ENCODE data around the gene TSPAN14.

The TSPAN14 gene

GRCh38 chr10:80553436-80553835 lies 99.3 kb downstream of the TSPAN14 start:
- DNase-seq, result no peak

GRCh38 chr10:80554050-80554449 lies 99.9 kb downstream of the TSPAN14 start:
- no peak for DNase-seq

- DNase-seq, result no peak
Observed at GRCh38 chr10:80555415-80555814, 101.3 kb downstream of the TSPAN14 start.

GRCh38 chr10:80561950-80562349 lies 107.8 kb downstream of the TSPAN14 start:
- DNase-seq, result no peak

GRCh38 chr10:80567292-80567691 lies 113.2 kb downstream of the TSPAN14 start:
- DNase-seq, result no peak

DNA sequence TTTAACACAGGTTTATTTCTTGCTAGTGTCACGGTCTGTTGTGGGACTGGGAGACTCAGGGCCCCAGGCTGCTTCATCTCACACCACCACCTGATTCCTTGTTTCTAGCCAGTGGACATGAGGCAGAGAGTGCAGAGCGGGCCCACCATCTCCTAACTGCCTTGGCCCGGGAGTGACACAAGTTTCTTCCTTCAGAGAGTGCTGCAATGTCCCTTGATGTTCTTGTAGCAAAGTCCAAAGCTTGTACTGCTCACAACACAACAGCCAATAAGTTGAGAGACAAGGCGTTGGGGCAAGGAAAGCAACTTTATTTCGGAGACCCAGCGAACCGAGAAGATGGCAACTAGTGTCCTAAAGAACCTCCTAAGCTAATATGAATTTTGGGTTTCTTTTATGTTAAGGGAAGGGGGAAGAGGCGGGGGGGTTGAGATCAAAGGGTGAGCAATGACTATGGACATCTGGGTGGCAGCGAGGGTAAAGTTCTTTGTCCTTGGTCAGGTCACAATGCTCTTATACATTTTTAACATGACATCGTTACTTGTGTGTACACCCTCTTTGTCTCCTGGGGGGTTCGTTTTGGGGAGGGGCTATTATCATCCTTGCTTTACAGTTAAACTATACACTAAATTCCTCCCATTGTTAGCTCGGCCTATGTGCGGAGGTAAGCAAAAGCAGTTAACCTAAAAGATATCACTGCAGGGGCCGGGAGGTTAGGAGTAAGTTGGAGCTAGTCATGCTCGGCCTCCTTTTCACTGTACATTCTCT lies 115.2 kb downstream of the TSPAN14 start:
- no peak for DNase-seq

GRCh38 chr10:80571352-80571751 lies 117.2 kb downstream of the TSPAN14 start:
- no peak for DNase-seq

DNA sequence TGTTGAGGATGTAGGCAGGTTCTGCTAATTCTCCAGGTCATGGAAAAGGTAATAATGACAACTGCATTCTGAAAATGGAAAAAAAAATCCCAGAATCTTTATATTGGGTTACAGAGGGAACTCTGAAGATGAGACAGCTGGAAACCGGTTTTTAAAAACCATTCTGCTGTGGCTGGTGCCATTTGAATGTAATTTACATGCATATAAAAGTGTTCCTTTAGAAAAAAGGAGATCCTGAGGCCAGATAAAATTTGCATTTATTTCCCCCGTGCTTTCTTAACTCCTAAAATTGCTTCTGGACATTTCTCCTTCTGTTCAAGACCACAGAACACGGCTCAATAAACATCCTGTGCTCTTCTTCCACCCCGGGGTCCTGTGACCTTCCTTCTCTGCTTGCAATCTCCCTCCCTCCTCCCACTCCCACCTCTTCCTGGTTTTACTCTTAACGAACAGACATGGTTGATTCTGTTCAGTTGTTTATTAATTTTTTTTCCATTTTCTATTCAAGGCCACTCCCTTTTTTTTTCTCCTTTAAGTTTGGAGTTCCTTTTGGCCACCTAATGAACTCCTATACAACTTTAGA lies 125.2 kb downstream of the TSPAN14 start:
- no peak for DNase-seq

- DNase-seq, result no peak
Observed at GRCh38 chr10:80579849-80580637, 125.9 kb downstream of the TSPAN14 start.

DNA sequence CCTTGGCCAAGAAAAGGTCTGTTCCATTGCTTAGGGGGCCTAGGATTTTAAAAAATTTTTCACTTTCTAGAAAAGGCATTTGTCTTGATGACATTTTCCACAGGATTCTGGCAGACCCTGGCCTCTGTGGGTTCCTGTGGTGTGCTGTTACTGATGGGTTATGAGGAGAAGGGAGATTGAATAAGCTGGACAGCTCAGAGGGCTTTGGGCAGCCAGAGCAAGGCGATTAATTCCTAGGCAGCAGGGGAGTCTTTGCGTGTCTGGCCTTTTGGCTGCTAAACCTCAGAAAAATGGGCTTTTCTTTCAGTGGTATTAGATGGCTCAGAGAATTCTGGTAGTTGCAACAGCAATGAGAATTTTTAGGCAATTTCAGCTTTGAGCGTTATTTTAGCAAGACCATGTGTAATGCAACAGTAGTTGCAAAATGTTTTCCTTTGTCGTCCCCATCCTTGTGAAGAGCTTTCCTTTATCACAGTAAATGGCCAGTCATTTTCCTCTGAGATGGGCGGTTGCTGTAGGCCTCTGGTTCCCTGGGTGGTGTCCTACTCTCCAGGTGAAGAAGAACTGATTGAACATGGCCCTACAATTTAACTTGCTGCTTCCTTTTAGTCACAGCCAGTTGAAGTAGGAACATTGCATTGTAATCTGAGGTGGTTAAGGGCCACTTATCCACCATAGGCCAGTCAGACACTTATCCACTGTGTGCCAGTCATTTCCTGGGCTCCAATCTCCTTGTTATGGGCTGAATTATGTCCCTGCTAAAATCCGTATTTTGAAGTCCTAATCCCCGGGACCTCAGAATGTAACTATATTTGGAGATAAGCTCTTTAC lies 126.7 kb downstream of the TSPAN14 start:
- no peak for DNase-seq

GRCh38 chr10:80581469-80581835 lies 127.3 kb downstream of the TSPAN14 start:
- DNase-seq, result no peak

DNA sequence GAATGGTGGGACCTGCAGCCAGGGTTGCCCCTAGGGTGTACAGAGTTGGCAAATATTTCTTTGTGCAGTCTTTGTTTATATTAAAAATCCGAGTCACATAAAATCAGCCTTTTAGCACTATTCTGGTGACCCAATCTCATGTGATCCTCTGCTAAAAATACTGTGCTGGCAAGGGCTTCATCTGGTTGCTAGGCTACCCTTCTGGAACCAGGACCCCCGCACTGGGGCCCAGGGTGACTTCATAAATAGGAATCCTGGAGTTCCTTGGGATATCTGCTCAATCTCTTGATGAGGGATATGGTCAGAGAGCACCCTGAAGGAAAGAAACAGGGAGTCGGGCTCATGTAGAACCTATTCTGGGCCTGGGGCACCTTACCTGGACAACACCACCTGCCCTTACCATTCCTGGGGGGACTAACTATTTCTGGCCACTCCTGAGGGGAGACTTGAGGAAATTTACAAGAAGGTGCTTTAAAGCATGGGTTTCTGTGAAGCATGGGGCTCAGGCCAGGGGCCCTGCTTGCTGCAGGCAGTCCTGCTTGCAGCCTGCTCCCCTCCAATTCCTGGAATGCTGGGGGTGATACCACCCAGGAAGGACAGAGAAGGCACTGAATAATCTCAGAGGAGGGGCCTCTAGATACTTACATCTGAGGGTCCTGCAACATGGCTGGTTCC lies 128.3 kb downstream of the TSPAN14 start:
- DNase-seq, result no peak

All from HCEC 1CT (cell line).